HepG2 (cell line): ENCODE data around the gene PLEKHA6.

Experiments used
- ARNT ChIP-seq: fragments of 450-650 bp; IDR thresholded peaks from 2 replicates; pipeline ENCODE4 v1.6.1; 2017
- CHD2 ChIP-seq: IDR thresholded peaks from 2 replicates; pipeline ENCODE4 v1.6.1; 2011; ENCODE audit warnings: low read depth, low read length, improper control_type of control experiment
- IRF2 ChIP-seq: IDR thresholded peaks from 2 replicates; pipeline ENCODE4 v1.6.1; 2018; ENCODE audit warnings: missing genetic modification reagents, missing compliant biosample characterization
- MAFK ChIP-seq, 2 experiments: IDR thresholded peaks in 1 of 2; conservative IDR thresholded peaks in 1 of 2; 2 replicates each; pipeline ENCODE4 v1.6.1; 2011; ENCODE audit warnings: improper control_type of control experiment in 2 of 2, low read length in 2 of 2
- SYNCRIP ChIP-seq: fragments of 200-400 bp; formaldehyde crosslinking; IDR thresholded peaks from 2 replicates; pipeline ENCODE4 v1.6.1; 2018; ENCODE audit warnings: mild to moderate bottlenecking, low read depth, low read length; ENCODE audit not compliant: insufficient read depth
- ZNF263 ChIP-seq: sonication (generic); formaldehyde crosslinking; IDR thresholded peaks from 2 replicates; pipeline ENCODE4 v1.4.0; 2020; ENCODE audit warnings: missing genetic modification reagents
- ZNF800 ChIP-seq: sonication (generic); formaldehyde crosslinking; IDR thresholded peaks from 2 replicates; pipeline ENCODE4 v1.4.0; 2020; ENCODE audit warnings: missing genetic modification reagents

- TF ChIP-seq ARNT (no peak), ZNF800 (CRISPR knock-in tag) (no peak), IRF2 (CRISPR knock-in tag) (no peak), ZNF263 (CRISPR knock-in tag) (no peak), CHD2 (no peak), SYNCRIP (no peak), MAFK (conservative IDR thresholded peaks at IDR 0.05 in 1 of 2, IDR thresholded peaks at IDR 0.05 in 1 of 2; ENCODE audit: low read length in 2 of 2) (no peak)
Measured at GRCh38 chr1:204361341-204361771, 1.6 kb upstream of the PLEKHA6 start.
